Smooth muscle cell of the brain vasculature (primary cell): ENCODE results near the gene CDX2.

Source experiments
- DNase-seq: peaks from one replicate; pipeline ENCODE4 v3.0.0-alpha.2; 2012; ENCODE audit warnings: low read depth, low spot score

CDX2 gene

GRCh38 chr13:27918041-27918917, 50.8 kb downstream of the CDX2 start:
- no peak for DNase-seq

- no peak for DNase-seq
These were observed 51.8 kb downstream of the CDX2 start for GRCh38 chr13:27917121-27917947.

GRCh38 chr13:27915301-27916207, 53.6 kb downstream of the CDX2 start:
- DNase-seq = no peak

GRCh38 chr13:27913160-27913559, 56.0 kb downstream of the CDX2 start:
- DNase-seq = no peak

- DNase-seq = no peak
These were observed 57.6 kb downstream of the CDX2 start for GRCh38 chr13:27911521-27911920.
